OCI-LY7 (cell line): ENCODE measurements around the gene SALL1. TPM values are rescaled to one million over a fixed set of nuclear protein-coding genes. Genes with fewer than 3 reads are reported as not detected.

Source experiments
- BruUV-seq: library from RNA; stranded (reverse); fragments of 400-500 nt; replicated peaks from 2 replicates; lab custom pipeline; 2021; lab: Mats Ljungman, UMichigan
- CTCF ChIA-PET: fragments of 300-600 bp; sonication (Branson Sonifier 250); formaldehyde crosslinking; loops from one replicate; lab custom pipeline; 2022; ENCODE audit warnings: antibody characterized with exemption; ENCODE audit not compliant: unreplicated experiment; lab: Charles Lee
- POLR2A ChIA-PET: fragments of 300-600 bp; sonication (Branson Sonifier 250); formaldehyde crosslinking; loops from one replicate; lab custom pipeline; 2022; ENCODE audit warnings: antibody characterized with exemption; lab: Charles Lee
- DNase-seq: peaks from one replicate; pipeline ENCODE4 v3.0.0-alpha.2; 2015; ENCODE audit warnings: low spot score
- H2AFZ ChIP-seq: fragments of 200-600 bp; sonication (generic), shearing (Covaris generic); 2 replicates; pipeline ENCODE4 v1.6.1; 2014; ENCODE audit warnings: mild to moderate bottlenecking, antibody characterized with exemption, low read length, moderate library complexity
- H3K27ac ChIP-seq: fragments of 200-600 bp; sonication (generic); 2 replicates; pipeline ENCODE4 v1.5.1; 2014; ENCODE audit warnings: mixed run types, low read depth, mild to moderate bottlenecking, moderate library complexity, low read length, inconsistent platforms; ENCODE audit not compliant: poor library complexity, severe bottlenecking
- H3K36me3 ChIP-seq: fragments of 200-600 bp; sonication (generic); 2 replicates; pipeline ENCODE4 v1.6.1; 2014; ENCODE audit warnings: mild to moderate bottlenecking, antibody characterized with exemption, low read length, moderate library complexity, mixed read lengths; ENCODE audit not compliant: insufficient read depth
- H3K4me1 ChIP-seq: fragments of 200-600 bp; sonication (generic); 2 replicates; pipeline ENCODE4 v1.5.1; 2014; ENCODE audit warnings: mild to moderate bottlenecking, low read length; ENCODE audit not compliant: insufficient read depth, poor library complexity, severe bottlenecking
- H3K4me2 ChIP-seq: fragments of 200-600 bp; sonication (generic); 2 replicates; pipeline ENCODE4 v1.6.1; 2014; ENCODE audit warnings: mild to moderate bottlenecking, low read length
- H3K4me3 ChIP-seq: fragments of 200-600 bp; sonication (generic); 2 replicates; pipeline ENCODE4 v1.5.1; 2014; ENCODE audit warnings: mild to moderate bottlenecking, low read depth, low read length; ENCODE audit not compliant: poor library complexity, severe bottlenecking
- H3K79me2 ChIP-seq: fragments of 200-600 bp; sonication (generic); 2 replicates; pipeline ENCODE4 v1.6.1; 2016; ENCODE audit warnings: low read depth, mild to moderate bottlenecking, low read length, moderate library complexity, mixed read lengths; ENCODE audit not compliant: insufficient read depth
- H3K9me2 ChIP-seq: fragments of 200-600 bp; sonication (generic); 2 replicates; pipeline ENCODE4 v1.6.1; 2016; ENCODE audit warnings: mild to moderate bottlenecking, low read length, mixed read lengths; ENCODE audit not compliant: insufficient read depth
- H3K9me3 ChIP-seq: fragments of 200-600 bp; sonication (generic); 2 replicates; pipeline ENCODE4 v1.6.1; 2014; ENCODE audit warnings: mild to moderate bottlenecking, mixed run types, low read length, mixed read lengths
- H4K20me1 ChIP-seq: fragments of 200-600 bp; sonication (generic); 2 replicates; pipeline ENCODE4 v1.6.1; 2014; ENCODE audit warnings: mild to moderate bottlenecking, antibody characterized with exemption, low read length, moderate library complexity, mixed read lengths; ENCODE audit not compliant: insufficient read depth
- EZH2phosphoT487 ChIP-seq: fragments of 200-600 bp; sonication (generic); IDR thresholded peaks from 2 replicates; pipeline ENCODE4 v1.6.1; 2018; ENCODE audit warnings: low read depth, borderline replicate concordance, mild to moderate bottlenecking, mixed run types, antibody characterized with exemption, low read length, moderate library complexity, mixed read lengths
- intact Hi-C: fragments of 100-400 bp; cut with micrococcal nuclease; formaldehyde crosslinking; loops from one replicate; pipeline ENCODE4 v1.10.0; 2022; ENCODE audit not compliant: unreplicated experiment
- total RNA-seq, 2 experiments: library from RNA; depleted of rRNA in 1 of 2; stranded (reverse); fragments of >200 nt in 1 of 2; shearing (Covaris generic) in 1 of 2; gene quantifications; 2 replicates each; pipeline ENCODE4 v1.2.3, GENCODE V29; 2014 to 2022
- TF ChIP-seq, protein P1 (sequence below): fragments of 200-600 bp; sonication (generic); conservative IDR thresholded peaks from 2 replicates; pipeline ENCODE4 v1.5.1; 2014; ENCODE audit warnings: mild to moderate bottlenecking, antibody characterized with exemption, low read length, moderate library complexity, mixed read lengths

The SALL1 gene
- total RNA-seq, 2 experiments from 2014 or later, result not detected

DNA sequence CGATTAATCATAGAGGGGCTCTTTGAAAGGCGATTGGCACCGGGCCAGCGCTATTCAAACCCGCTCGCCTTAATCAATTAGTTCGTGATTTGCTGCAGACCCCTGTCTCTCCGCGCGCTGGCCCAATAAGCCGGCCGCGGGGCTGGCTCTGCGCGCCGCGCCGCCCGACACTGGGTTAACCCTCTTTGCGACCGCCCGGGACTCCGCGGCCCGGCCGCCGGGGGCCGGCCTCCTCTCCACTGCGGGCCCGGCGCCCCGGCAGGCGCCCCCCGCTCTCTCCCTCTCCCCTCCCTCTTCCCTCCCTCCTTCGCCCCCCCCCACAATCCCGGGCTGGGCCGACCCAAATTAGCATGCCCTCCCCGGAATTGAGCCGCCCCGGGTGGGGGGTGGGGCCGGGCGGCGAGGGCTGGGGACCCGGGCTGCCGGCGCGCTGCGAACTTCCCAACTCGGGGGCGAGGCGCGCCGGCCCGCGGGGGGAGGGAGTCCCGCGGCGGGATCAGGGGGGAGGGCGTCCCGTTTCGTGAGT lies 428 bp upstream of the SALL1 start:
- TF ChIP-seq, protein P1, sequence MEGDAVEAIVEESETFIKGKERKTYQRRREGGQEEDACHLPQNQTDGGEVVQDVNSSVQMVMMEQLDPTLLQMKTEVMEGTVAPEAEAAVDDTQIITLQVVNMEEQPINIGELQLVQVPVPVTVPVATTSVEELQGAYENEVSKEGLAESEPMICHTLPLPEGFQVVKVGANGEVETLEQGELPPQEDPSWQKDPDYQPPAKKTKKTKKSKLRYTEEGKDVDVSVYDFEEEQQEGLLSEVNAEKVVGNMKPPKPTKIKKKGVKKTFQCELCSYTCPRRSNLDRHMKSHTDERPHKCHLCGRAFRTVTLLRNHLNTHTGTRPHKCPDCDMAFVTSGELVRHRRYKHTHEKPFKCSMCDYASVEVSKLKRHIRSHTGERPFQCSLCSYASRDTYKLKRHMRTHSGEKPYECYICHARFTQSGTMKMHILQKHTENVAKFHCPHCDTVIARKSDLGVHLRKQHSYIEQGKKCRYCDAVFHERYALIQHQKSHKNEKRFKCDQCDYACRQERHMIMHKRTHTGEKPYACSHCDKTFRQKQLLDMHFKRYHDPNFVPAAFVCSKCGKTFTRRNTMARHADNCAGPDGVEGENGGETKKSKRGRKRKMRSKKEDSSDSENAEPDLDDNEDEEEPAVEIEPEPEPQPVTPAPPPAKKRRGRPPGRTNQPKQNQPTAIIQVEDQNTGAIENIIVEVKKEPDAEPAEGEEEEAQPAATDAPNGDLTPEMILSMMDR, result no peak
- no peak for TF ChIP-seq EZH2phosphoT487
- Histone ChIP-seq H3K27ac (no peak overlapping the region), H3K4me3 (no peak overlapping the region), H3K9me3 (no peaks in the 10 kb centered on the region), H3K79me2 (no peaks in the 10 kb centered on the region), H3K36me3 (no peaks in the 10 kb centered on the region), H3K9me2 (no peaks in the 10 kb centered on the region), H4K20me1 (no peaks in the 10 kb centered on the region), H3K4me2 (no peak overlapping the region), H3K4me1 (no peaks in the 10 kb centered on the region), H2AFZ (no peak overlapping the region)
- DNase-seq, result no peak
- BruUV-seq, result no TSS peak
- CTCF ChIA-PET, result no interaction called here
- intact Hi-C loops, result no loop called here
- POLR2A ChIA-PET, result no interaction called here

DNA sequence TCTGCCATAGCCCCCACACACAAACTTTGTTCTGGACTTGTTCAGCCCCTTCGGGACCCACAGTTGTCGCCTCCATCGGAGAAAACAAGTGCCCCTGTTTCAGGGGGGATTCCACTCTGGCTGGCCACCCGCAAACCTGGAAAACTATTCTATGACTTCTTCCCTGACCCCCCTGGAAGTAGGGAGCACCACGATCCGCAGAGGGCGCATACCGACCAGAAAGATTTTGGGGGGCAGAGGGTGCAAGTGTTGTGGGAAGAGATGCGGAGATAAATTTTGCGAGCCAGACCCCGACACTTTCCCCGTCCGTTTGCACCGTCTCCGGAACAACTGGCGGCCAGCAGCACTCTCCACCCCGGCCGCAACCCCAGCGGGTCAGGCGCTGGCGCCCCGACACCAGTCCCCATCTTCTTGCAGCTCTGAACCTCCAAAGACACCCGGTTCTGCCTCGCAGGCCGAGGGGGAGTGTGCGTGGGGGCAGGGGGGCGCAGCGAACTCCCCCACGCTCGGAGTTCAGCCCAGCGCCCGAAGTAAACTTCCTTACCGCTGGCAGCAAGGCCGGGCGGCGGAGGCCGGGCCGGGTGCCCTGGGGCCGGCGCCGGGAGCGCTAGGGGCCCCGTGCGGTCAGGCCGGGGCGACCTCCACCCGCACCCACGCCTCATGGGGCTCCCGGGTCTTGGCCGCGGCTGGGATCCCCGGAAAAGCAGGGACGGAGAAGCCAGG lies 744 bp downstream of the SALL1 start:
- H3K9me2 ChIP-seq, result no peaks in the 10 kb centered on the region
- no TSS peak for BruUV-seq
- no peak overlapping the region for H3K27ac ChIP-seq
- H3K79me2 ChIP-seq, result no peaks in the 10 kb centered on the region
- TF ChIP-seq, protein P1, result no peak
- TF ChIP-seq EZH2phosphoT487, result no peak
- no peaks in the 10 kb centered on the region for H3K36me3 ChIP-seq
- no peaks in the 10 kb centered on the region for H3K9me3 ChIP-seq
- H3K4me1 ChIP-seq, result no peaks in the 10 kb centered on the region
- no peaks in the 10 kb centered on the region for H4K20me1 ChIP-seq
- CTCF ChIA-PET, result no interaction called here
- no peak overlapping the region for H3K4me2 ChIP-seq
- POLR2A ChIA-PET, result no interaction called here
- no peak overlapping the region for H3K4me3 ChIP-seq
- H2AFZ ChIP-seq, result no peak overlapping the region
- DNase-seq, result no peak
- intact Hi-C loops, result no loop called here

DNA sequence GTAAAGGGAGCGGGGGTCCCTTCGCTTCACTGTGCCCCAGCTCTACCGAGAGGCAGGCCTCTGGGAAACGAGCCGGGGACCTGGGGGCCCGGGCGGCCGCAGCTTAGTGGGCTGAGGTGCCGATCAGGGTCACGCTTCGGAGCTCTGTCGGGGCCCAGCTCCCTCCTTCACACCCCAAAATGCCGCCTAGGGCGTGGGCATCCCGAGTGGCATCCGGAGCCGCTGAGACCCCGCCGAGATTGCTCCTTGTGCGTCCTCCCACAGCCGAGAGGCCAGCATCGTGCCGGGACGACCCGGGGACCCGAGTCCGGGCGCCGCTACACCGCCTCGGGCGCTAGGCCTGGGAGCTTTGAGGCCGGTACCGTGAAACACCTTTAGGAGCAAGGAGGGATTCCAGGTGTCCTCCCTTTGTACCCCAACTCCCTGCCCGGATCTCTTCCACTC lies 1.3 kb downstream of the SALL1 start:
- H2AFZ ChIP-seq, result no peak overlapping the region
- no TSS peak for BruUV-seq
- TF ChIP-seq, protein P1, result no peak
- TF ChIP-seq EZH2phosphoT487, result no peak
- no peak for DNase-seq
- H3K36me3 ChIP-seq, result no peaks in the 10 kb centered on the region
- H3K9me2 ChIP-seq, result no peaks in the 10 kb centered on the region
- CTCF ChIA-PET, result no interaction called here
- H3K4me3 ChIP-seq, result no peak overlapping the region
- H3K27ac ChIP-seq, result no peak overlapping the region
- H3K4me1 ChIP-seq, result no peaks in the 10 kb centered on the region
- no peaks in the 10 kb centered on the region for H3K79me2 ChIP-seq
- H3K9me3 ChIP-seq, result no peaks in the 10 kb centered on the region
- H4K20me1 ChIP-seq, result no peaks in the 10 kb centered on the region
- POLR2A ChIA-PET, result no interaction called here
- intact Hi-C loops, result no loop called here
- no peak overlapping the region for H3K4me2 ChIP-seq
